ENCODE measurements around the gene FCHSD2. TPM values are rescaled to one million over a fixed set of nuclear protein-coding genes. Genes with fewer than 3 reads are reported as not detected.

FCHSD2 gene
- total RNA-seq, 1 donor from 2014 or later: 18.9 TPM

- Mint-ChIP-seq H3K27ac (ENCODE audit: unreplicated experiment) (no peak overlapping the region), H3K4me1 (ENCODE audit: low read depth, unreplicated experiment) (peaks cover 18% of the 10 kb centered on the region), H3K4me3 (ENCODE audit: unreplicated experiment) (no peak overlapping the region), H3K36me3 (ENCODE audit: low read depth, unreplicated experiment) (no peaks in the 10 kb centered on the region), H3K27me3 (ENCODE audit: low read depth, unreplicated experiment) (peaks cover 20% of the 10 kb centered on the region), H3K9me3 (ENCODE audit: unreplicated experiment) (peaks cover 2% of the 10 kb centered on the region)
- H2AFZ ChIP-seq (ENCODE audit: low read depth, low read length): peak overlapping the region; percentile 52
- H3K79me2 ChIP-seq (ENCODE audit: insufficient read depth, low read length): no peaks in the 10 kb centered on the region
- no peak overlapping the region for H3K9ac ChIP-seq (ENCODE audit: low read length)
- H3K4me1 ChIP-seq (ENCODE audit: insufficient read depth, low read length): peaks cover 3% of the 10 kb centered on the region
- FAIRE-seq (no peak), DNase-seq (ENCODE audit: low read depth) (no peak)
- no peaks in the 10 kb centered on the region for H4K20me1 ChIP-seq (ENCODE audit: insufficient read depth, low read length)
- TF ChIP-seq, protein P1, sequence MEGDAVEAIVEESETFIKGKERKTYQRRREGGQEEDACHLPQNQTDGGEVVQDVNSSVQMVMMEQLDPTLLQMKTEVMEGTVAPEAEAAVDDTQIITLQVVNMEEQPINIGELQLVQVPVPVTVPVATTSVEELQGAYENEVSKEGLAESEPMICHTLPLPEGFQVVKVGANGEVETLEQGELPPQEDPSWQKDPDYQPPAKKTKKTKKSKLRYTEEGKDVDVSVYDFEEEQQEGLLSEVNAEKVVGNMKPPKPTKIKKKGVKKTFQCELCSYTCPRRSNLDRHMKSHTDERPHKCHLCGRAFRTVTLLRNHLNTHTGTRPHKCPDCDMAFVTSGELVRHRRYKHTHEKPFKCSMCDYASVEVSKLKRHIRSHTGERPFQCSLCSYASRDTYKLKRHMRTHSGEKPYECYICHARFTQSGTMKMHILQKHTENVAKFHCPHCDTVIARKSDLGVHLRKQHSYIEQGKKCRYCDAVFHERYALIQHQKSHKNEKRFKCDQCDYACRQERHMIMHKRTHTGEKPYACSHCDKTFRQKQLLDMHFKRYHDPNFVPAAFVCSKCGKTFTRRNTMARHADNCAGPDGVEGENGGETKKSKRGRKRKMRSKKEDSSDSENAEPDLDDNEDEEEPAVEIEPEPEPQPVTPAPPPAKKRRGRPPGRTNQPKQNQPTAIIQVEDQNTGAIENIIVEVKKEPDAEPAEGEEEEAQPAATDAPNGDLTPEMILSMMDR (IDR thresholded peaks at IDR 0.05; ENCODE audit: insufficient read depth, low read depth, low read length): no peak
- TF ChIP-seq EZH2 (IDR thresholded peaks at IDR 0.05; ENCODE audit: insufficient read depth, low read length): no peak
- no peaks in the 10 kb centered on the region for H3K9me3 ChIP-seq (ENCODE audit: insufficient read depth, low read depth, low read length)
- H3K4me3 ChIP-seq (ENCODE audit: insufficient read depth, low read depth, low read length): no peak overlapping the region
- H3K27ac ChIP-seq (ENCODE audit: low read depth, low read length): no peak overlapping the region
- no peak overlapping the region for H3K4me2 ChIP-seq (ENCODE audit: low read length)
- no peaks in the 10 kb centered on the region for H3K36me3 ChIP-seq (ENCODE audit: insufficient read depth, low read length)
- no peaks in the 10 kb centered on the region for H3K27me3 ChIP-seq (ENCODE audit: insufficient read depth, low read length)
These were observed 5.9 kb upstream of the FCHSD2 start for GRCh38 chr11:73147771-73148681.

GRCh38 chr11:73145986-73146575 is 4.0 kb upstream of the FCHSD2 start:
- H3K4me2 ChIP-seq (ENCODE audit: low read length): no peak overlapping the region
- TF ChIP-seq, protein P1 (IDR thresholded peaks at IDR 0.05; ENCODE audit: insufficient read depth, low read depth, low read length): no peak
- TF ChIP-seq EZH2 (IDR thresholded peaks at IDR 0.05; ENCODE audit: insufficient read depth, low read length): no peak
- H3K27ac ChIP-seq (ENCODE audit: low read depth, low read length): no peak overlapping the region
- peaks cover 1% of the 10 kb centered on the region for H4K20me1 ChIP-seq (ENCODE audit: insufficient read depth, low read length)
- no peak for FAIRE-seq
- H3K4me1 ChIP-seq (ENCODE audit: insufficient read depth, low read length): peaks cover 5% of the 10 kb centered on the region
- no peak for DNase-seq (ENCODE audit: low read depth)
- H2AFZ ChIP-seq (ENCODE audit: low read depth, low read length): no peak overlapping the region
- H3K27me3 ChIP-seq (ENCODE audit: insufficient read depth, low read length): no peaks in the 10 kb centered on the region
- peaks cover 22% of the 10 kb centered on the region for H3K4me1 Mint-ChIP-seq (ENCODE audit: low read depth, unreplicated experiment)
- no peaks in the 10 kb centered on the region for H3K9me3 ChIP-seq (ENCODE audit: insufficient read depth, low read depth, low read length)
- no peaks in the 10 kb centered on the region for H3K36me3 Mint-ChIP-seq (ENCODE audit: low read depth, unreplicated experiment)
- peak overlapping the region; percentile 12 for H3K27ac Mint-ChIP-seq (ENCODE audit: unreplicated experiment)
- peaks cover 10% of the 10 kb centered on the region for H3K27me3 Mint-ChIP-seq (ENCODE audit: low read depth, unreplicated experiment)
- H3K79me2 ChIP-seq (ENCODE audit: insufficient read depth, low read length): peaks cover 5% of the 10 kb centered on the region
- H3K9me3 Mint-ChIP-seq (ENCODE audit: unreplicated experiment): peaks cover 2% of the 10 kb centered on the region
- no peak overlapping the region for H3K9ac ChIP-seq (ENCODE audit: low read length)
- no peak overlapping the region for H3K4me3 Mint-ChIP-seq (ENCODE audit: unreplicated experiment)
- no peak overlapping the region for H3K4me3 ChIP-seq (ENCODE audit: insufficient read depth, low read depth, low read length)
- H3K36me3 ChIP-seq (ENCODE audit: insufficient read depth, low read length): no peaks in the 10 kb centered on the region

Data from astrocyte (in vitro differentiated cells and primary cell).